Loucy (cell line): Measurements from ENCODE around the gene PNLIPRP2.

Experiments
- EZH2phosphoT487 ChIP-seq: fragments of 200-600 bp; IDR thresholded peaks from 2 replicates; pipeline ENCODE4 v1.6.1; 2018; ENCODE audit warnings: antibody characterized with exemption, mild to moderate bottlenecking, moderate library complexity, borderline replicate concordance
- TF ChIP-seq, protein P1 (sequence below): fragments of 200-600 bp; sonication (generic); conservative IDR thresholded peaks from 2 replicates; pipeline ENCODE4 v1.5.1; 2014; ENCODE audit warnings: mild to moderate bottlenecking, antibody characterized with exemption, low read length

DNA sequence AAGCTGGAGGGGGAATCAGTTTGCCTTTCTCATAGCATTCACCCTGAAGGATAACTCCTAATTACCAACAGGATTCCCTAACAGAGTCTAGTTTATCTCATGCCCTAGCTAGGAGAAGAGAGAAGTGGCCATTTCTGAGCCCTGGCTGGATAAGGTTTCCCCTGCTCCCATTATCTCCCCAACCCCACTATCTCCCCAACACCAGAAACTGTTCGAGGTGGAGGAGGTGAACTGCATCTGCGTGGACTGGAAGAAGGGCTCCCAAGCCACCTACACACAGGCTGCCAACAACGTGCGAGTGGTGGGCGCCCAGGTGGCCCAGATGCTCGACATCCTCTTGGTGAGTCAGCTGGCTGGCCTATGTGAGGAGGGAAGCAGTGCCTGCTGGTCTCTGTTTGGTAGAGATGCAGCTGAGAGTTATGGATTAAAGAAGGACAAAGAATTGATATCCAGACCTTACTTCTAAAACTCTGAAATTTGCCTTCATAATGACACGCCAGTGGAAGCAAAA, 26.2 kb upstream of the PNLIPRP2 start:
- TF ChIP-seq, protein P1, sequence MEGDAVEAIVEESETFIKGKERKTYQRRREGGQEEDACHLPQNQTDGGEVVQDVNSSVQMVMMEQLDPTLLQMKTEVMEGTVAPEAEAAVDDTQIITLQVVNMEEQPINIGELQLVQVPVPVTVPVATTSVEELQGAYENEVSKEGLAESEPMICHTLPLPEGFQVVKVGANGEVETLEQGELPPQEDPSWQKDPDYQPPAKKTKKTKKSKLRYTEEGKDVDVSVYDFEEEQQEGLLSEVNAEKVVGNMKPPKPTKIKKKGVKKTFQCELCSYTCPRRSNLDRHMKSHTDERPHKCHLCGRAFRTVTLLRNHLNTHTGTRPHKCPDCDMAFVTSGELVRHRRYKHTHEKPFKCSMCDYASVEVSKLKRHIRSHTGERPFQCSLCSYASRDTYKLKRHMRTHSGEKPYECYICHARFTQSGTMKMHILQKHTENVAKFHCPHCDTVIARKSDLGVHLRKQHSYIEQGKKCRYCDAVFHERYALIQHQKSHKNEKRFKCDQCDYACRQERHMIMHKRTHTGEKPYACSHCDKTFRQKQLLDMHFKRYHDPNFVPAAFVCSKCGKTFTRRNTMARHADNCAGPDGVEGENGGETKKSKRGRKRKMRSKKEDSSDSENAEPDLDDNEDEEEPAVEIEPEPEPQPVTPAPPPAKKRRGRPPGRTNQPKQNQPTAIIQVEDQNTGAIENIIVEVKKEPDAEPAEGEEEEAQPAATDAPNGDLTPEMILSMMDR, result no peak
- TF ChIP-seq EZH2phosphoT487, result no peak
